Uterus (tissue), 2 donors: ENCODE measurements around the gene MRPL51.

Experiments used
- POLR2A ChIP-seq, 2 donors: fragments of 450-650 bp; IDR thresholded peaks; one replicate each; pipeline ENCODE4 v1.6.1; 2016; ENCODE audit warnings: antibody characterized with exemption in 2 of 2, mild to moderate bottlenecking in 1 of 2, moderate library complexity in 1 of 2
- TF ChIP-seq, protein P1 (sequence below), 4 experiments: fragments of 200-600 bp in 2 of 4; fragments of 450-650 bp in 2 of 4; sonication (generic) in 2 of 4; IDR thresholded peaks; one replicate each; pipeline ENCODE4 v1.5.1; 2016 to 2019; ENCODE audit warnings: antibody characterized with exemption in 4 of 4, mild to moderate bottlenecking in 2 of 4, moderate library complexity in 1 of 4

DNA sequence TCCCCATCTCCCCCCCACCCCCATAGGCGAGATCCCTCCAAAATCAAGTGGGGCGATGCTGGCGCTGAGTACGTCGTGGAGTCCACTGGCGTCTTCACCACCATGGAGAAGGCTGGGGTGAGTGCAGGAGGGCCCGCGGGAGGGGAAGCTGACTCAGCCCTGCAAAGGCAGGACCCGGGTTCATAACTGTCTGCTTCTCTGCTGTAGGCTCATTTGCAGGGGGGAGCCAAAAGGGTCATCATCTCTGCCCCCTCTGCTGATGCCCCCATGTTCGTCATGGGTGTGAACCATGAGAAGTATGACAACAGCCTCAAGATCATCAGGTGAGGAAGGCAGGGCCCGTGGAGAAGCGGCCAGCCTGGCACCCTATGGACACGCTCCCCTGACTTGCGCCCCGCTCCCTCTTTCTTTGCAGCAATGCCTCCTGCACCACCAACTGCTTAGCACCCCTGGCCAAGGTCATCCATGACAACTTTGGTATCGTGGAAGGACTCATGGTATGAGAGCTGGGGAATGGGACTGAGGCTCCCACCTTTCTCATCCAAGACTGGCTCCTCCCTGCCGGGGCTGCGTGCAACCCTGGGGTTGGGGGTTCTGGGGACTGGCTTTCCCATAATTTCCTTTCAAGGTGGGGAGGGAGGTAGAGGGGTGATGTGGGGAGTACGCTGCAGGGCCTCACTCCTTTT lies 44.0 kb upstream of the MRPL51 start:
- TF ChIP-seq POLR2A (IDR thresholded peaks at IDR 0.05) = no peak
- TF ChIP-seq, protein P1, sequence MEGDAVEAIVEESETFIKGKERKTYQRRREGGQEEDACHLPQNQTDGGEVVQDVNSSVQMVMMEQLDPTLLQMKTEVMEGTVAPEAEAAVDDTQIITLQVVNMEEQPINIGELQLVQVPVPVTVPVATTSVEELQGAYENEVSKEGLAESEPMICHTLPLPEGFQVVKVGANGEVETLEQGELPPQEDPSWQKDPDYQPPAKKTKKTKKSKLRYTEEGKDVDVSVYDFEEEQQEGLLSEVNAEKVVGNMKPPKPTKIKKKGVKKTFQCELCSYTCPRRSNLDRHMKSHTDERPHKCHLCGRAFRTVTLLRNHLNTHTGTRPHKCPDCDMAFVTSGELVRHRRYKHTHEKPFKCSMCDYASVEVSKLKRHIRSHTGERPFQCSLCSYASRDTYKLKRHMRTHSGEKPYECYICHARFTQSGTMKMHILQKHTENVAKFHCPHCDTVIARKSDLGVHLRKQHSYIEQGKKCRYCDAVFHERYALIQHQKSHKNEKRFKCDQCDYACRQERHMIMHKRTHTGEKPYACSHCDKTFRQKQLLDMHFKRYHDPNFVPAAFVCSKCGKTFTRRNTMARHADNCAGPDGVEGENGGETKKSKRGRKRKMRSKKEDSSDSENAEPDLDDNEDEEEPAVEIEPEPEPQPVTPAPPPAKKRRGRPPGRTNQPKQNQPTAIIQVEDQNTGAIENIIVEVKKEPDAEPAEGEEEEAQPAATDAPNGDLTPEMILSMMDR (IDR thresholded peaks at IDR 0.05) = no peak
